NB4 (cell line): ENCODE results near the gene PITPNC1.

Experiments
- MYC ChIP-seq: IDR thresholded peaks from 2 replicates; pipeline ENCODE4 v1.6.1; 2011; ENCODE audit warnings: low read depth, low read length
- POLR2A ChIP-seq: IDR thresholded peaks from 2 replicates; pipeline ENCODE4 v1.6.1; 2011; ENCODE audit warnings: mild to moderate bottlenecking; ENCODE audit not compliant: insufficient read length; ENCODE audit errors: extremely low read depth
- TF ChIP-seq, protein P1 (sequence below): IDR thresholded peaks from one replicate; pipeline ENCODE4 v1.5.1; 2012; ENCODE audit warnings: low read depth, low read length

GRCh38 chr17:67652433-67652832 is 275.4 kb downstream of the PITPNC1 start:
- TF ChIP-seq, protein P1, sequence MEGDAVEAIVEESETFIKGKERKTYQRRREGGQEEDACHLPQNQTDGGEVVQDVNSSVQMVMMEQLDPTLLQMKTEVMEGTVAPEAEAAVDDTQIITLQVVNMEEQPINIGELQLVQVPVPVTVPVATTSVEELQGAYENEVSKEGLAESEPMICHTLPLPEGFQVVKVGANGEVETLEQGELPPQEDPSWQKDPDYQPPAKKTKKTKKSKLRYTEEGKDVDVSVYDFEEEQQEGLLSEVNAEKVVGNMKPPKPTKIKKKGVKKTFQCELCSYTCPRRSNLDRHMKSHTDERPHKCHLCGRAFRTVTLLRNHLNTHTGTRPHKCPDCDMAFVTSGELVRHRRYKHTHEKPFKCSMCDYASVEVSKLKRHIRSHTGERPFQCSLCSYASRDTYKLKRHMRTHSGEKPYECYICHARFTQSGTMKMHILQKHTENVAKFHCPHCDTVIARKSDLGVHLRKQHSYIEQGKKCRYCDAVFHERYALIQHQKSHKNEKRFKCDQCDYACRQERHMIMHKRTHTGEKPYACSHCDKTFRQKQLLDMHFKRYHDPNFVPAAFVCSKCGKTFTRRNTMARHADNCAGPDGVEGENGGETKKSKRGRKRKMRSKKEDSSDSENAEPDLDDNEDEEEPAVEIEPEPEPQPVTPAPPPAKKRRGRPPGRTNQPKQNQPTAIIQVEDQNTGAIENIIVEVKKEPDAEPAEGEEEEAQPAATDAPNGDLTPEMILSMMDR: no peak
- no peak for TF ChIP-seq POLR2A
- TF ChIP-seq MYC: no peak
